KOPT-K1 (cell line): ENCODE results near the gene RBP5.
A peak's percentile ranks its signal among the peaks of the same experiment; 100 is the strongest.

Source experiments
- H3K27ac ChIP-seq: fragments of 200-600 bp; sonication (generic); 2 replicates; pipeline ENCODE4 v1.5.1; 2016; ENCODE audit warnings: antibody characterized with exemption, mild to moderate bottlenecking, low read depth, low read length; ENCODE audit not compliant: poor library complexity, severe bottlenecking
- H3K36me3 ChIP-seq: fragments of 200-600 bp; sonication (generic); 2 replicates; pipeline ENCODE4 v1.5.1; 2017; ENCODE audit warnings: antibody characterized with exemption, mild to moderate bottlenecking, low read length, moderate library complexity; ENCODE audit not compliant: insufficient read depth
- H3K9me3 ChIP-seq: fragments of 200-600 bp; sonication (generic); 2 replicates; pipeline ENCODE4 v1.5.1; 2017; ENCODE audit warnings: antibody characterized with exemption, low read length, mild to moderate bottlenecking; ENCODE audit not compliant: insufficient read depth, poor library complexity, severe bottlenecking

The RBP5 gene

GRCh38 chr12:7137908-7138307, 9.2 kb upstream of the RBP5 start:
- H3K36me3 ChIP-seq: peaks cover 42% of the 10 kb centered on the region
- H3K27ac ChIP-seq: no peak overlapping the region
- no peaks in the 10 kb centered on the region for H3K9me3 ChIP-seq

- Histone ChIP-seq H3K27ac (no peak overlapping the region), H3K36me3 (peaks cover 39% of the 10 kb centered on the region), H3K9me3 (no peaks in the 10 kb centered on the region)
Measured at GRCh38 chr12:7136676-7137075, 8.0 kb upstream of the RBP5 start.

- no peaks in the 10 kb centered on the region for H3K9me3 ChIP-seq
- H3K27ac ChIP-seq: no peak overlapping the region
- peaks cover 34% of the 10 kb centered on the region for H3K36me3 ChIP-seq
Measured at GRCh38 chr12:7136071-7136470, 7.4 kb upstream of the RBP5 start.

GRCh38 chr12:7134396-7135166, 5.9 kb upstream of the RBP5 start:
- H3K36me3 ChIP-seq: peaks cover 33% of the 10 kb centered on the region
- no peak overlapping the region for H3K27ac ChIP-seq
- H3K9me3 ChIP-seq: no peaks in the 10 kb centered on the region

GRCh38 chr12:7131502-7131866, 2.8 kb upstream of the RBP5 start:
- Histone ChIP-seq H3K27ac (peak overlapping the region; percentile 45), H3K36me3 (peaks cover 19% of the 10 kb centered on the region), H3K9me3 (no peaks in the 10 kb centered on the region)

DNA sequence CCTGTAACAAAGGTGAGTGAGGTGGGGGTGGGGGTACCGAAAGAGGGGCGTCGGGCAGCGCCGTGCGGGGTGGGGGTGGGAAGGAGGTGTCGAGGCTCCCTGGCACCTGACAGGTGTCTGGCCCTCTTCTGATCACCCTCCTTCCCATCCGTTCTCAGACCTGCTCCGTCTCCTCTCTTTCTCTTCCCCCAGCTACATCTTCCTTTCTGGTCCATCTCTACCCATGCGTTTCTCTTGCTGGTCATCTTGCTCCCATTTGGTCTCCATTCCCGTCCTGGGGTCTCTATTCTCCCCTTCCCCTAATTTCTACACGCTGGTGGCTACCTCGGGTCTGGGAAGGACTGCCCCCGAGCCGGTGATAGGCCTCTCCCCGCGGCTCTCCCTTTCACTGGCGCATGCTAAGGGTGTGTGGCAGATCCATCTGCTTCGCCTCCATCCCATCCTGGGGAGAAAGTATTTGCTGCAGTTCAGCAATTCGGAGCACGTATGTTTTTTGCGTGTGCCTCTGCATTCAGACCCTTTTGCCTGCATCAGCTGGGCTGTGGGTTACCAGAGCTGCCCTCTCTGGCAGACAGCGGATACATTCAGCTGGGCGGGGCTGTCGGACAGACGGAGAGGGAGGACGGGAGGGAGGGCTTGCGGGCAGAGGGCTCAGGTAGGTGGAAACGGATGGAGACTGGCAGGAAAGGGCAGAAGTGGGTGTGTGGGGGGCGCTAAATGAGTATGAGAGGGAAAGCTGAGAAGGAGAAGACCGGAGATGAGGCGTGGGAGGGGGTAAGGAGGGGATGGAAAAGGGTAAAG, 2.2 kb upstream of the RBP5 start:
- peak overlapping the region; percentile 45 for H3K27ac ChIP-seq
- H3K36me3 ChIP-seq: peaks cover 13% of the 10 kb centered on the region; the same call in 1 of the 2 replicates
- H3K9me3 ChIP-seq: no peaks in the 10 kb centered on the region

- peaks cover 5% of the 10 kb centered on the region; the same call in 1 of the 2 replicates for H3K36me3 ChIP-seq
- H3K27ac ChIP-seq: peak within 1 kb of the TSS; percentile 45
- H3K9me3 ChIP-seq: no peaks in the 10 kb centered on the region
Measured at GRCh38 chr12:7129872-7130691, 1.4 kb upstream of the RBP5 start, which contains the start of gene CLSTN3. Gene CLSTN3 (plus strand): TSS chr12:7130371. CDS start chr12:7130649, 278 bp downstream.

GRCh38 chr12:7129287-7129871, 690 bp upstream of the RBP5 start:
- Histone ChIP-seq H3K9me3 (no peaks in the 10 kb centered on the region), H3K27ac (peak overlapping the region; percentile 45), H3K36me3 (no peaks in the 10 kb centered on the region)

GRCh38 chr12:7127916-7128626, 618 bp downstream of the RBP5 start:
- no peaks in the 10 kb centered on the region for H3K9me3 ChIP-seq
- H3K27ac ChIP-seq: no peak overlapping the region
- no peaks in the 10 kb centered on the region for H3K36me3 ChIP-seq

DNA sequence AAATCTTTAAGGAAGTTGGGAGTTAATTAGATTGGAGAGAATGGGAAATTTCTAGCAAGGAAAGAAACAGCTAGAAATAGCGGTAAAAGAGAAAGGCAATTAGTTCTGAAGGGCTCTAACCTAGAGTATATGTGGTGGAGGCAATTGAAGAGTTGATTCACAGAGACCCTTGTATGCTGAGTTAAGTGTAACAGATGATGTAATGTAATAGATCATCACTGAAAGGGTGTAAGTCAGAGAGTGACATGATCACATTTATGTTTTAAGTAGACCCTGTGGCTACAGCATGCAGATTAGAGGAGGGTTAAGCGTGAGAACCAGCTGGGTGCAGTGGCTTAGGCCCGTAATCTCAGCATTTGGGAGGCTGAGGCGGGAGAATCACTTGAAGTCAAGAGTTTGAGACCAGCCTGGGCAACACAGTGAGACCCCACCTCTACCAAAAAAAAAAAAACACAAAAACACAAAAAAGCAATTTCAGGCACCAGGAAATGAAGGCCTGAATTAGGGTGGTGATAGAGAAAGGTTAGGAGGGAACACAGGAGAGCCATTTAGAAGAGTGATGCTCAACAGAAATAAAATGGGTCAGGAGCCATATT, 3.0 kb downstream of the RBP5 start:
- no peak overlapping the region for H3K27ac ChIP-seq
- no peaks in the 10 kb centered on the region for H3K36me3 ChIP-seq
- H3K9me3 ChIP-seq: no peaks in the 10 kb centered on the region

DNA sequence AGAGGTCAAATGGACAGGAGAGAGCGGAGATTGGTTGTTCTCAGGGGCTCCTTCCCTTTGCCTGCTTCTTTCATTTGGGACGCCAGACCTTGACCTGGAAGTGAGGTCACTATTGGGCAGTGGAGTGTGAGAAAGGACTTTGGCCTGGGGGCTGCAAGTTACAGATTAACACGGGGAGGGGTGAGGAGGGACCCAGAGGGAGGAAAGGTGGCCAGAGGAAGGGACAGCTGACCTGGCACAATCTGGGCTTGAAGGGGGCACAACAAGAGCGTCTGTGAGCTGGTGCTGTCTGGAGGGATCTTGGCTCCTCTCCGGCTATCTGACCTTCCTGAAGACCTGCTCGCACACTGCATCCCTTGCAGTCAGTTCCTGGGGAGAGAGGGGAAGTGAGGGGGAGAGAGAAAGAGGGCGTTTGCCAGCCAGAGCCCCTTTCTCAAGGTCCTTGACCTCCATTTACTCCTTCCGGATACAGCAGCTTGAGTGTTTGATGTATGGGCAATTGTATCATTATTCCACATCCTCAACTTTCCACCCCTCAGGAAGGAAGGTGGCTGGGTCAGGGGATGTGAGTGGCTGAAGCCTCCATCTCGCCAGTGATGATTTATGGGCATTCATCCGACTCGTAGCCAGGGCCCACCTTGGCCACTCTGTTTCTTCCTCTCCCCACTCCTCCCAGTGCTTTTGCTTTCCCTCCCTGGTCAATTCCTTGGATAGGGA, 4.7 kb downstream of the RBP5 start:
- Histone ChIP-seq H3K36me3 (no peaks in the 10 kb centered on the region), H3K27ac (no peak overlapping the region), H3K9me3 (no peaks in the 10 kb centered on the region)

DNA sequence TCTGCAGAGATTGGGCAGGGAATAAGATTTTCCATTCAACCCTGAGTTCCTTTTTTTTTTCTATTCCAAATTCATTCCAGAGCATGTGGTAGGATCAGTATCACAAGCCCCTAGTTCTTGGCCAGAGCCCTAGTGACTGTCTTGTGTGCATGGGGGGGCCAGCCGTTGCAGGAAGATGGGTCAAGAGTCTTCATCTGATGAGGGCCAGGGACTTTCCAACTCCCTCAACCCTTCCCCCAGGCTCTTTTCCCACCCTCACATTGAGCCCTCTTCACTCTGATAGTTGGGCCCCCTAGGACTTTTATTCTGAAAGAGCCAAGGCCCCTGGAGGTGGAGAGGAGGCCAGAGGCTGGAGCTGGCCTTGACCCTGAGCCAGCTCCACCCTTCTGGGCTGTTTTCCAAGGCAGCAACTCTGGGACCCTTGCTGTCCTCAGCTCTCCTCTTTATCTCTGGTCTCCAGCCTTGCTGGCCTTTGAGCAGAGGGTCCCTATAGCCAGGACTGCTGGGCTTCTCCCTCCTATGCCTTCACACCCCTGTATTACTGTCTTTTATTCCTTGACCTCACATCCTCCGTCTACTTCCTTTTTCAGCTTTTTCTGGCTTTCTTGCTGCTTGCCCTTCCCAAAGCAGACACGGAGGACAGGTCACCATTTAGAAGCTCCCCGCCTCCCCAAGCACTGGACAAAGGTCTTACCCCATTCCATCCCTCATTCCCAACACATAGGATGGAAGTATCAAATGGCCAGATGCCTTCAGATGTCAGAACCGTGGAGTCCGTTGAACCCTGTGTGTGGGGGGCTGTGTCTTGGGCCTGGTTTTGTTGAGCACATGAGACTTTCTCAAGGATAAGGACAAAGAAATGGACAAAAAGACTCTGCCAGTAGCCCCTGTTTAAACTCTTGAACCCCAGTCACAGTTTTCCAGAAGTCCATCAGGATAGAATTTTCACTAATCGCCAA, 5.6 kb downstream of the RBP5 start:
- Histone ChIP-seq H3K36me3 (peaks cover 2% of the 10 kb centered on the region; the same call in 1 of the 2 replicates), H3K9me3 (no peaks in the 10 kb centered on the region), H3K27ac (no peak overlapping the region)
